MG63 (cell line): Measurements from ENCODE around the gene LRCH4. TPM values are rescaled to one million over a fixed set of nuclear protein-coding genes. Genes with fewer than 3 reads are reported as not detected.

Source experiments
- DNase-seq: peaks from one replicate; pipeline ENCODE4 v3.0.0-alpha.2; 2020
- H3K27me3 ChIP-seq: fragments of 250-450 bp; sonication (Bioruptor Pico); 2 replicates; pipeline ENCODE4 v1.5.1; 2020; ENCODE audit warnings: mild to moderate bottlenecking, moderate library complexity
- H3K36me3 ChIP-seq: fragments of 250-450 bp; sonication (Bioruptor Pico); 2 replicates; pipeline ENCODE4 v1.5.1; 2020; ENCODE audit warnings: mild to moderate bottlenecking, moderate library complexity
- H3K4me3 ChIP-seq: fragments of 250-450 bp; sonication (Bioruptor Pico); 2 replicates; pipeline ENCODE4 v1.5.1; 2020; ENCODE audit warnings: mild to moderate bottlenecking, moderate library complexity
- H3K9me3 ChIP-seq: fragments of 250-450 bp; sonication (Bioruptor Pico); 2 replicates; pipeline ENCODE4 v1.5.1; 2020; ENCODE audit warnings: mild to moderate bottlenecking, moderate library complexity
- total RNA-seq: library from RNA; depleted of rRNA; stranded (reverse); fragments of >200 nt; shearing (Covaris generic); gene quantifications from 2 replicates; pipeline ENCODE4 v1.2.3, GENCODE V29; 2014; ENCODE audit warnings: low replicate concordance

Gene LRCH4
- total RNA-seq, 1 experiment from 2014 or later = 6.3 TPM

- H3K27me3 ChIP-seq = no peaks in the 10 kb centered on the region
- no peak overlapping the region for H3K4me3 ChIP-seq
- H3K36me3 ChIP-seq = no peaks in the 10 kb centered on the region
- H3K9me3 ChIP-seq = no peaks in the 10 kb centered on the region
- DNase-seq = no peak
Observed at GRCh38 chr7:100589341-100589947, 3.5 kb upstream of the LRCH4 start.

- no peaks in the 10 kb centered on the region for H3K27me3 ChIP-seq
- DNase-seq = no peak
- no peaks in the 10 kb centered on the region for H3K9me3 ChIP-seq
- no peaks in the 10 kb centered on the region for H3K36me3 ChIP-seq
- H3K4me3 ChIP-seq = no peak overlapping the region
Observed at GRCh38 chr7:100588438-100588837, 2.5 kb upstream of the LRCH4 start.

- Histone ChIP-seq H3K9me3 (no peaks in the 10 kb centered on the region), H3K27me3 (no peaks in the 10 kb centered on the region), H3K4me3 (peak within 1 kb of the TSS; percentile 88), H3K36me3 (no peaks in the 10 kb centered on the region)
- DNase-seq = peak; percentile 97
Observed at GRCh38 chr7:100586266-100587025, 517 bp upstream of the LRCH4 start, which contains the start of gene FBXO24. Gene FBXO24, plus strand, starts transcription at chr7:100586328. Its CDS starts 298 bp downstream, at chr7:100586626.

GRCh38 chr7:100584683-100585510 lies 1.0 kb downstream of the LRCH4 start:
- Histone ChIP-seq H3K9me3 (no peaks in the 10 kb centered on the region), H3K36me3 (no peaks in the 10 kb centered on the region), H3K27me3 (no peaks in the 10 kb centered on the region), H3K4me3 (peak overlapping the region; percentile 88)
- no peak for DNase-seq

GRCh38 chr7:100584054-100584682 lies 1.8 kb downstream of the LRCH4 start:
- Histone ChIP-seq H3K36me3 (no peaks in the 10 kb centered on the region), H3K4me3 (no peak overlapping the region), H3K9me3 (no peaks in the 10 kb centered on the region), H3K27me3 (no peaks in the 10 kb centered on the region)
- no peak for DNase-seq

GRCh38 chr7:100583132-100584053 lies 2.5 kb downstream of the LRCH4 start:
- DNase-seq = no peak
- Histone ChIP-seq H3K4me3 (no peak overlapping the region), H3K27me3 (no peaks in the 10 kb centered on the region), H3K36me3 (no peaks in the 10 kb centered on the region), H3K9me3 (no peaks in the 10 kb centered on the region)

GRCh38 chr7:100582650-100583049 lies 3.3 kb downstream of the LRCH4 start:
- no peak overlapping the region for H3K4me3 ChIP-seq
- DNase-seq = no peak
- H3K27me3 ChIP-seq = no peaks in the 10 kb centered on the region
- no peaks in the 10 kb centered on the region for H3K36me3 ChIP-seq
- no peaks in the 10 kb centered on the region for H3K9me3 ChIP-seq

- no peak for DNase-seq
- no peak overlapping the region for H3K4me3 ChIP-seq
Observed at GRCh38 chr7:100582041-100582579, 3.8 kb downstream of the LRCH4 start.

GRCh38 chr7:100580466-100581283 lies 5.3 kb downstream of the LRCH4 start:
- no peaks in the 10 kb centered on the region for H3K9me3 ChIP-seq
- no peak overlapping the region for H3K4me3 ChIP-seq
- H3K36me3 ChIP-seq = no peaks in the 10 kb centered on the region
- H3K27me3 ChIP-seq = no peaks in the 10 kb centered on the region
- DNase-seq = no peak

More at GRCh38 chr7:100582041-100582579, 3.8 kb downstream of the LRCH4 start:
- no peaks in the 10 kb centered on the region for H3K36me3 ChIP-seq
- no peaks in the 10 kb centered on the region for H3K9me3 ChIP-seq
- no peaks in the 10 kb centered on the region for H3K27me3 ChIP-seq

GRCh38 chr7:100578246-100579183 lies 7.4 kb downstream of the LRCH4 start:
- H3K9me3 ChIP-seq = no peaks in the 10 kb centered on the region
- no peaks in the 10 kb centered on the region for H3K36me3 ChIP-seq
- H3K27me3 ChIP-seq = no peaks in the 10 kb centered on the region
- no peak for DNase-seq
- no peak overlapping the region for H3K4me3 ChIP-seq

GRCh38 chr7:100577507-100577906 lies 8.4 kb downstream of the LRCH4 start:
- H3K9me3 ChIP-seq = no peaks in the 10 kb centered on the region
- H3K36me3 ChIP-seq = no peaks in the 10 kb centered on the region
- H3K4me3 ChIP-seq = no peak overlapping the region
- no peaks in the 10 kb centered on the region for H3K27me3 ChIP-seq
- no peak for DNase-seq

- Histone ChIP-seq H3K27me3 (no peaks in the 10 kb centered on the region), H3K36me3 (no peaks in the 10 kb centered on the region), H3K4me3 (no peak overlapping the region), H3K9me3 (no peaks in the 10 kb centered on the region)
- DNase-seq = no peak
Observed at GRCh38 chr7:100577103-100577502, 8.8 kb downstream of the LRCH4 start.

- Histone ChIP-seq H3K36me3 (no peaks in the 10 kb centered on the region), H3K4me3 (no peak overlapping the region), H3K9me3 (no peaks in the 10 kb centered on the region), H3K27me3 (no peaks in the 10 kb centered on the region)
- DNase-seq = no peak
Observed at GRCh38 chr7:100576384-100576993, 9.4 kb downstream of the LRCH4 start.
